Measurements from ENCODE around the gene ZNF474.

The ZNF474 gene

GRCh38 chr5:122153230-122153629 is 23.9 kb downstream of the ZNF474 start:
- DNase-seq (ENCODE audit: low read depth) = no peak
- TF ChIP-seq POLR2A (IDR thresholded peaks at IDR 0.05; ENCODE audit: extremely low read depth, insufficient read length) (no peak), MYC (IDR thresholded peaks at IDR 0.05; ENCODE audit: low read depth, low read length) (no peak), MAX (IDR thresholded peaks at IDR 0.05; ENCODE audit: low read depth, low read length) (no peak)
- TF ChIP-seq, protein P1, sequence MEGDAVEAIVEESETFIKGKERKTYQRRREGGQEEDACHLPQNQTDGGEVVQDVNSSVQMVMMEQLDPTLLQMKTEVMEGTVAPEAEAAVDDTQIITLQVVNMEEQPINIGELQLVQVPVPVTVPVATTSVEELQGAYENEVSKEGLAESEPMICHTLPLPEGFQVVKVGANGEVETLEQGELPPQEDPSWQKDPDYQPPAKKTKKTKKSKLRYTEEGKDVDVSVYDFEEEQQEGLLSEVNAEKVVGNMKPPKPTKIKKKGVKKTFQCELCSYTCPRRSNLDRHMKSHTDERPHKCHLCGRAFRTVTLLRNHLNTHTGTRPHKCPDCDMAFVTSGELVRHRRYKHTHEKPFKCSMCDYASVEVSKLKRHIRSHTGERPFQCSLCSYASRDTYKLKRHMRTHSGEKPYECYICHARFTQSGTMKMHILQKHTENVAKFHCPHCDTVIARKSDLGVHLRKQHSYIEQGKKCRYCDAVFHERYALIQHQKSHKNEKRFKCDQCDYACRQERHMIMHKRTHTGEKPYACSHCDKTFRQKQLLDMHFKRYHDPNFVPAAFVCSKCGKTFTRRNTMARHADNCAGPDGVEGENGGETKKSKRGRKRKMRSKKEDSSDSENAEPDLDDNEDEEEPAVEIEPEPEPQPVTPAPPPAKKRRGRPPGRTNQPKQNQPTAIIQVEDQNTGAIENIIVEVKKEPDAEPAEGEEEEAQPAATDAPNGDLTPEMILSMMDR (IDR thresholded peaks at IDR 0.05; ENCODE audit: low read depth, low read length) = no peak
- H3K4me3 ChIP-seq (ENCODE audit: low read depth, low read length) = no peak overlapping the region

- DNase-seq (ENCODE audit: low read depth) = no peak
- no peak overlapping the region for H3K4me3 ChIP-seq (ENCODE audit: low read depth, low read length)
- TF ChIP-seq MYC (IDR thresholded peaks at IDR 0.05; ENCODE audit: low read depth, low read length) = no peak
- no peak for TF ChIP-seq POLR2A (IDR thresholded peaks at IDR 0.05; ENCODE audit: extremely low read depth, insufficient read length)
- no peak for TF ChIP-seq MAX (IDR thresholded peaks at IDR 0.05; ENCODE audit: low read depth, low read length)
- TF ChIP-seq, protein P1 (IDR thresholded peaks at IDR 0.05; ENCODE audit: low read depth, low read length) = no peak
These were observed 24.4 kb downstream of the ZNF474 start for GRCh38 chr5:122153774-122154173.

DNA sequence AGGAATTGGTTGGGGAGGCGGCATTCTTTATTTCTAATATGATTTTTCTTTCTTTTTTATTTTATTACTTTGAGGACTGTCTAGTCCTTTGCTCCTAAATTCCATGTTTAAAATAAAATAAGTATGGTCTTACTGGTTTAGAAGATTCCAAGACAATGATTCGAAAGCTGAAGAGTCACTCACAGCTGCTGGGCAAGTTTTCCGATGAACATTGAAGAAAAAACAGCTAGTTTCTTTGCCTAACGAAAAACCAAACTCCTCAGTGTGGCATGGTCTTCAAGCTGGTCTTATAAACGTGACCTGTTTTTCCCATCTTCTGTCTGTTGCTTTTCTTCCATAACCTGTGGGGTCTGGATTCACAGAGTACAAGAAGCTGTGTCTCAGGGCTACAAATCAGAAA is 25.1 kb downstream of the ZNF474 start:
- DNase-seq (ENCODE audit: low read depth) = no peak
- TF ChIP-seq POLR2A (IDR thresholded peaks at IDR 0.05; ENCODE audit: extremely low read depth, insufficient read length) (no peak), MAX (IDR thresholded peaks at IDR 0.05; ENCODE audit: low read depth, low read length) (no peak), MYC (IDR thresholded peaks at IDR 0.05; ENCODE audit: low read depth, low read length) (no peak)
- TF ChIP-seq, protein P1 (IDR thresholded peaks at IDR 0.05; ENCODE audit: low read depth, low read length) = no peak
- H3K4me3 ChIP-seq (ENCODE audit: low read depth, low read length) = no peak overlapping the region

DNA sequence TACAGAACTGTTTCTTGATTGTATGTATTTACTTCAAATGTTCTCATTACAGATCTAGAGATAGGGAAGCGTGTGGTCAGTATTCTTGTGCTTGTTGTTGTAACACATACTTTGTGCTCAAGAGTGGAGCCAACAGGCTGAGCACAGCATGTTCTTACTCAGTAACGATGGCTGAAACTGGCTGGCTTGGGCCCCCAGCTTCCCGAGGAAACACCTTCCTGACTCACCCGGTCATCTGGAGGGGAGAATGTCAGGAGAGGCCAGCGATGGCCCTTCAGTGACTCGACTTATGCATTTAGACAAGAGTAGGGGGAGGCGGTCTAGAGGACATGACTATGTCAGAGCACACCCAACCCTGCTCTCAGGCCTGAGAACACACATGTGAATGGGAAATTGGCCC is 25.6 kb downstream of the ZNF474 start:
- TF ChIP-seq POLR2A (IDR thresholded peaks at IDR 0.05; ENCODE audit: extremely low read depth, insufficient read length) = no peak
- no peak for TF ChIP-seq MYC (IDR thresholded peaks at IDR 0.05; ENCODE audit: low read depth, low read length)
- no peak for TF ChIP-seq MAX (IDR thresholded peaks at IDR 0.05; ENCODE audit: low read depth, low read length)
- TF ChIP-seq, protein P1 (IDR thresholded peaks at IDR 0.05; ENCODE audit: low read depth, low read length) = no peak
- H3K4me3 ChIP-seq (ENCODE audit: low read depth, low read length) = no peak overlapping the region
- DNase-seq (ENCODE audit: low read depth) = no peak

DNA sequence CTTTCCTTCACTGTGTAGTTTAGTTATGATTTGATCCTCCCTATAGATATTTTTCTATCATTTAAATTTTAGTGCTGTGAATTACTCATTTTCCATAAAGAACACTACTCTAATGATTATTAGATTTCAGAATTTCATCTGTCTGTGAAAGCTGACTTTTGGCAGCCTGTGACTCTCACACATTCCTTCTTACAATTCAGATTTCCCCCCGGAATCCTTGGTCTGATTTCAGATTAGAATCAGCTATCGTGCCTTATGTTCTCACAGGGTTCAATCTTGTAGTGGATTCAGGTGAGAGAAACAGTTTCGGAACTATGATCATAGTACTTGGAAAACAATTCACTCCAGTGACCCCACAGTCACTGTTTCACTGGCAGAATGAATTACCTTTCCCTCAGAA is 26.2 kb downstream of the ZNF474 start:
- no peak for DNase-seq (ENCODE audit: low read depth)
- no peak overlapping the region for H3K4me3 ChIP-seq (ENCODE audit: low read depth, low read length)
- TF ChIP-seq MAX (IDR thresholded peaks at IDR 0.05; ENCODE audit: low read depth, low read length) = no peak
- TF ChIP-seq, protein P1 (IDR thresholded peaks at IDR 0.05; ENCODE audit: low read depth, low read length) = no peak
- TF ChIP-seq MYC (IDR thresholded peaks at IDR 0.05; ENCODE audit: low read depth, low read length) = no peak
- TF ChIP-seq POLR2A (IDR thresholded peaks at IDR 0.05; ENCODE audit: extremely low read depth, insufficient read length) = no peak
